GM19240 (cell line): ENCODE results near the gene ZNF629.
"Not testable (repeated sequence)": the region's sequence is repeated elsewhere in the genome, so short reads cannot be mapped to it uniquely, and the experiment has no call there.

Experiments used
- DNase-seq: peaks from one replicate; pipeline ENCODE4 v3.0.0; 2011; ENCODE audit warnings: low spot score; ENCODE audit not compliant: insufficient read length

The ZNF629 gene

DNA sequence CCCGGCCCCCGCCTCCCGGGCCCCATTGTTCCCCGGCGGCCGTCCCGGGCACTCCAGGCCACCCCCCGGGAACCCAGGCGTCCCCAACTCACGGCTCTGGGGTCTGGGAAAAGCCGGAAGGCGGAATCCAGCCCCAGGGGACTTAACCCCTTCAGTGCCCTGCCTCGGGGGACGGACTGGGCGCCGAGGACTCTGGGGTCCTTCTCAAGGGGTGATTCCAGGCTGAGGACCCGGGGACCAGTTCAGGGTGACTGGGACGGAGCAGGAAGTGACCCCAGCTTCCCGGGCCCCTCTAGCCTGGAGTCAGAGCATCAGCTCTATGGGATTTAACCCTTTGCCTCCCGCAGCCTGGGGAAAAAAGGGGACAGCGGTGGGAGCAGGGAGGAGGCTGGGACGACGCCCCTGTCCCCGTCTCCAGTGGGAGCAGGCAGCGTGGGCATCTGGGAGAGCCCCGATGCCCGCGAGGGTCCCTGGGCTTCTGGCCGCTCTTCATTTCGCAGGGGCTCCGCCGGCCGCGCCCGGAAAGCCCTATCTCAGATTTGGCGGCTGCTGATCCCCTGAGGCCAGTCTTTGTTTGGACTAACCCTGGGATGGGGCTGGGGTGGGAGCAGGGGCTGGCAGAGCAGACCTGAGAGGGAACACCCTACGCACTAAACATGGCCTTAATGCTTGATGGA, at the start of gene ZNF629:
TSS of gene ZNF629 (minus strand) at position 270 of the 677 bp plus-strand sequence. CDS start 2,723 bp downstream, outside the sequence.
- DNase-seq: no peak

DNA sequence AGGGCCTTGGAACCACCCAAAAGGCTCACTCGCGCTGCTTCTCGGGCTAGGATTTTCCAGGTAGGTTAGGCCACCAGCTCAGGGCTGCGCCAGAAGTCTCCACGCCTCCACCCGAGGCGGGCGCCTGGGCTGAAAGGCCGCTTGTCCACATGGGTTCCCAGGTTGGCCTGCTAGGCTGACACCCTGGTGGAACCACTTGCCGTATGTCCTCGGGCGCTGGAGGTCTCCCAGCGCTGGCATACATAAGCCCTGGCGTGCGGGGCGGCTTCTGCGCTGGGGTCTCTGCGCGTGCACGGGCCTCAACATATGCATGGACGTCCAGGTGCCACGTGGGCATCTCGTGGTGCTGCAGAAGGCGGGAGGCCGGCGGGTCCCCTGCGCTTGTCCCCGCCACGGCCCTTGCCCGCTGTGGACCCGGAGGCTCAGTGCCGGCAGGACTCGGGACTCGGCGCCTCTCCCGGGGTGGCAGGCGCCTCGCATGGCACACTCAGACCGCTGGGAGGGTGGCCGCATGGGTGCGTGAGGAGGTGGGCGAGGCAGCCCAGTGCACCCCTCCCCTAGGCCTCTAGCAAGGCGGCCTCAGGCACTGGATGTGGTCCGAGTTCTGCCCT, 47.2 kb upstream of the ZNF629 start:
- DNase-seq: no peak

DNA sequence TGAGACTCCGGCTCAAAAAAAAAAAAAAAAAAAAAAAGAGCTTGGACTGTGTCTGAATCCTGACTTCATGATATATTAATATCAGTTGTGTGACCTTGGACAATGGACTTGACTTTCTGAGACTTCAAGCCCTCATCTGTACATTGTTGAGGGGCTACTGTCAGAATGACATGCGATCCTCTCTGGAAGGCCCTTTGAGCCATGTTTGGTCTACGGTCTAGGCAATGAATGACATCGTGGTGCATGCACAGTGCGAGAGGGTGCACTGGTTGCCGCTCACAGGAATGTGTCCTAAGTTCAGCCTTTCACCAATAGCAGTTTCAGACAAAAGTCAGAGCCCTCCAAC, 43.0 kb upstream of the ZNF629 start:
- no peak for DNase-seq

DNA sequence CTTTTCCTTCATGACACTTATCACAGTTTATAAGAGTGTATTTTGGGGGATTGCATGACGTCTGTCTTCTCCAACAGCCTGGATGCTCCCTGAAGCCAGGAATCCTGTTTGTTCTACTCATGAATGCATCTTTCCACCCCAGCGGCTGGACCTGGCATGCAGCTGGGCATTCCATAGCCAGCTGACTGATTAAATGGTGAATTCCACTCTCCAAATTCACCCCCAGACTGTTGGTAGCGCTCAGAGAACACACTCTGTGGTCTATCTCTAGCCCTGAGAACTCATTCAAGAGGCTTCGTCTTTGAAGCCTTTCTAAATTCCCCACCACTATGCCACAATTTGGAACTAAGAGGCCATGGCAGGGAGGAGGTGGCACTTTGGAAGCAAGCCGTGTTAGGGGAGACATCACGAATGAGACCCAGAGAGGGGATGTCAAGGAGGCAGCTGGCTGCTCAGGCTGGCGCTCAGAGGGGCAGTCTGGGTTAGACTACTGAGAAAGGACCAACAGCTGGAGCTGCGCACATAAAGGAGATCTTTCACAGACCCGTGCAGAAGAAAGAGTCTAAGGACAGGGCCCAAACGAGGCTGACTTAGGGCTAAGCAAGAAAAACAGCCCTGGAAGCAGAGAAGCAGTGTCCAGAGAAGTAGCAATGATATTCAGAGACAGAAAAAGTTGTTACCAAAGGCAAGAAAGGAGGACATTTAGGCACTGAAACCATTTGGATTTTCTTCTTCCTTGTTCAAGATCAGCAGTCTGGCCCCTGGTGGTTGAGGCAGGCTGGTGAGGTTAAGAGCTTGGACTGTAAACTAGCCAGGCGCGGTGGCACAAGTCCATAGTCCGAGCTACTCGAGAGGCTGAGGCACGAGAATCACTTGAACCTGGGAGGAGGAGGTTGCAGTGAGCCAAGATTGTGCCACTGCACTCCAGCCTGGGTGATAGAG, 42.4 kb upstream of the ZNF629 start:
- no peak for DNase-seq

DNA sequence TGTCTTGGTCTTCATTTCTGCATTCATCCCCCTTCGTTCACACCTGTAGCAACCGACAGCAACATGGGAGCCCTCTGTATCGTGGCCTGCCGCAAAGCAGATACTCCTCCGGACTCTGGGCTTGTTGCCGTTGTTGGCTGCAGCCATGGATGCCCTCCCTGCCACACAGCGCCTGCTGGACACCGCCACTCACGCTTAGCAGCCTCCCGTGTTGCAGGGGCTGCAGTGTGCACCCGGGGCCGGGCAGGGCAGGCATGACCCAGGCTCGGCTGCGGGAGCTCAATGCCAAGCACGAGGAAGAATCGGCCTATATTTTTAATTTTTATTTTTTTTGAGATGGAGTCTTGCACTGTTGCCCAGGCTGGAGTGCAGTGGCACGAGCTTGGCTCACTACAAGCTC, 34.9 kb upstream of the ZNF629 start:
- no peak for DNase-seq

DNA sequence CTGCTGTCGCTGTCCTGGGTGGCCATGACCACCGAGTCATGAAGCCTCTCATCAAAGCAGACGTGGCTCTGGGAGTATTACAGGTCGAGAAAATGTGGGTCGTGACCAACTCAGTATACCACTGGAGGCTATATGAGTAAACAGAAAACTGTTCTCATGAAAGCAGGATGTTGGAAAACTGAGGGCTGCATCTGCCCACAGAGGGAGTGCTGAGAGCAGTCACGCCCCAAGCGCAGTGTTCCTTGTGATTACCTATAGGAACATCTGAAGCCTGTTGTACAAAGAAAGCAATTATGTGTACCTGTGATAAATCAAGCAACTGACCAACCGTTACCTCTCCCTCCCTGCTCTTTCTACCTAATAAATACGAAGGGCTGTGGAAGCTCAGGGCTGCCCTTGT, 34.4 kb upstream of the ZNF629 start:
- DNase-seq: not testable (repeated sequence)

DNA sequence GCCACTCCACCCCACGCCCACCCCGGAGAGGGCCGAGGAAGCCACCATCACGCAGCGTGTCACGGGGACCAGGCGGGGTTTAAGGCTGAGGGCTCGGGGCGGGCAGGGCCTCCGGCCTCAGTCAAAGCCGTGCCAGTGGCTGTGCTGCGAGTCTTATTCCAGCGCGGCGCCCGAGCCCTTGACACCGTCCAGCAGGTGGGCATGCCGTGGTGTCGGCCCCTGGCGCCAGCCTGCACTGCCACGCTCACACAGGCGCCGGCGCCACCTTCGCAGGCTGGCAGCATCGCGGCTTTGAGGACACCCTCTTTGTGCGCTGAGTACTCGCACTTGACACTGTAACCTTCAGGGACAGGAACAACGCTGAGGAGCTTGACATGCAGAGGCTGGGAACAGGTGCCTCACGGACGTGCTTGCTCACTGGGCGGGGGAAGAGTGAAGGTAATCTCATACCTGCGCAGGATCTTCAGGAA, 34.0 kb upstream of the ZNF629 start:
- no peak for DNase-seq

DNA sequence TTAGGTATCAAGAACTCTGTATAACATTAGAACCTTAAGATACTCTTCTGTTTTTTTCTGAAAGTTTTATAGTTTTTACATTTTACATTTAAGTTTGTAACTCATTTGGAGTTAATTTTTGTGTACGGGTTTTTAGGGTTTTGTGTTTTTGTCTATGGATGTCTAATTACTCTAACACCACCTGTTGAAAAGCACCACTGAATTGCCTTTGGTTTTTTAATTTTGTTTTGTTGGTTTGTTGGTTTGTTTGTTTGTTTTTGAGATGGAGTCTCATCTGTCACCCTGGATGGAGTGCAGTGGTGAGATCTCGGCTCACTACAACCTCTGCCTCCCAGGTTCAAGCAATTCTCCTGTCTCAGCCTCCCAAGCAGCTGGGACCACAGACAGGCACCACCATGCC, 29.8 kb upstream of the ZNF629 start:
- DNase-seq: no peak

DNA sequence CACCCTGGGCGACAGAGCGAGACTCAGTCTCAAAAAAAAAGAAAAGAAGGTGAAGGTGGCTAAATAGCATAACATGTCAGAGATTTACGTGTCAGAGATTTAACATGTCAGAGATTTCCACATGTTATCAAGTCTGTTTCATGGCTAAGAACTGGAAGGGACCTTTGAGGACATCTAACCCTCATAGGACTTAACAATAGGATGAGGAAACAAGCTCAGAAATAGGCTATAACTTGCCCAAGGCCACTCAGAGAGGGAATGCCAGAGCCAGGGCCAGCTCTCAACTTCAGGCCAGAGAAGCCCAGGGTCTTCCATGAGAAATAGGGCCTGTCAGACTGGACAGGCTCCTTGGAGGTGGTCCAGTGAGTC, 26.8 kb upstream of the ZNF629 start:
- no peak for DNase-seq

DNA sequence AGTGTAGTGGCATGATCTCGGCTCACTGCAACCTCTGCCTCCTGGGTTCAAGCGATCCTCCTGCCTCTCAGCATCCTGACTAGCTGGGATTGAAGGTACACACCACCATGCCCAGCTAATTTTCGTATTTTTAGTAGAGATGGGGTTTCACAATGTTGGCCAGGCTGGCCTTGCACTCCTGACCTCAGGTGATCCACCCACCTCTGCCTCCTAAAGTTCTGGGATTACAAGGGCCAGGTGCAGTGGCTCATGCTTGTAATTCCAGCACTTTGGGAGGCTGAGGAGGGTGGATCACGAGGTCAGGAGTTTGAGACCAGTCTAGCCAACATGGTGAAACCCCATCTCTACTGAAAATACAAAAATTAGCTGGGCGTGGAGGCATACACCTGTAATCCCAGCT, 22.7 kb upstream of the ZNF629 start:
- DNase-seq: not testable (repeated sequence)

DNA sequence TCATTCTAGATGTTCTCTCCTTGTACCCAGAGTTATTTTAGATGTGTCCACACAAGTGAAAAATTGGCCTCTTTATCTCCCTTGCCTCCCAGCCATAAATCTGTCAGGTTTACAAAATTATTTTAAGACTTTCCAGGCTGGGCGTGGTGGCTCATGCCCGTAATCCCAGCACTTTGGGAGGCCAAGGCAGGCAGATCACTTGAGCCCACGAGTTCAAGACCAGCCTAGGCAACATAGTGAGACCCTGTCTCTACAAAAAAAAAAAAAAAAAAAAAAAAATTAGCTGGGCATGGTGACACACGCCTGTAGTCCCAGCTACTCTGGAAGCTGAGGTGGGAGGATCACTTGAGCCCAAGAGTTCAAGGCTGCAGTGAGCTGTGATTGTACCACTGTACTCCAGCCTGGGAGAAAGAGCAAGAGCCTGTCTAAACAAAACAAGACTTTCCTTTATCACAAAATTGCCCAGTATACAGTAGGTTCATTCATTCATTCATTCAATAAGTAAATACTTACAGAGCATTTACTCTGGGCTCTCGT, 22.0 kb upstream of the ZNF629 start:
- not testable (repeated sequence) for DNase-seq

DNA sequence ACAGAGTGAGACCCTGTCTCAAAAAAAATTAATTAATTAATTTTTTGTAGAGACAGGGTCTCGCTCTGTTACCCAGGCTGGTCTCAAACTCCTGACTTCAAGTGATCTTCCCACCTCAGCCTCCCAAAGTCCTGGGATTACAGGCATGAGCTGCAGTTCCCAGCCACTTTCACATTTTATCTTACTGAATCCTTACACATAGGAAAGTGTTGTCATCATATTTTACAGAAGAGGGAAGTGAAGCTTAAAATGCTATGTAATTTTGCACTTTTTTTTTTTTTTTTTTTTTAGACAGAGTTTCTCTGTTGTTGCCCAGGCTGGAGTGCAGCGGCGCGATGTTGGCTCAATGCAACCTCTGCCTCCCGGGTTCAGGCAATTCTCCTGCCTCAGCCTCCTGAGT, 21.1 kb upstream of the ZNF629 start:
- DNase-seq: no peak

DNA sequence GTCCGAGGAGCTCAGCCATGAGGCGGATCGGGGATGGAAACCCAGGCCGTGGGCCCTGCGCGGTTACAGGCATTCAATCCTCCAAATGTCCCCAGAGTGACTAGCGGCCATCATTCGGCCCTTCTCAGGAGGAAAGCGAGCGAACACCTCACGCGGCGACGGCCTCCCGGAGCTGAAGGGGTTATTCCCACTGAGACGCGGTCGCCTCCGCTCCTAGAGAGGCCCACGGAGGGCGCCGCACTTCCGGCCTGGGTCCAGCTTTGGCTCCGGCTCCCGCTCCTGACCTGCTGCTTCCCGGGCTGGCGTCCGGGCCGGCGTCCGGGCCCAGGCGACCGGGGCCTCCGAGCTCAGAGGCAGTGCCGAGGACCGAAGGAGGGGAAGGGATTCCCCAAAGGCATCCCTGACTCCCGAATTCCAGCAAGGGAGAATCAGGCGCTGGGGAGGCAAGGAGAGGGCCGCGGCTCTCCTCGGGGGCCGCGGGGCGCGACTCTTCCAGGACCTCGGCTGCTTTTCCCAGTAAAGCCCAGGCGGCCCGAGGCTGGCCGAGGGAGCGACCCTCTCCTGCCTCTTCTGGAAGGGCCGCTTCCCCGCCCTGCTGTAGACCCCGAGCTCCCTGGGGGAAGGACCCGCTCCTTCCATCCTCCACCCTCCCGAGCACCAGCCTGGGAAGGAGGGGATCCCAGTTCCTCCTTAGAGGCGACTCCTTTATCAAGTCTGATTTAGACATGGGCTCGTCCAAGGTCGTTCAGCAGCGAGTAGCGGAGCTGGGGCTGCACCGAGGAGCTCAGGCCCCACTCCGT, 18.6 kb upstream of the ZNF629 start:
- no peak for DNase-seq

DNA sequence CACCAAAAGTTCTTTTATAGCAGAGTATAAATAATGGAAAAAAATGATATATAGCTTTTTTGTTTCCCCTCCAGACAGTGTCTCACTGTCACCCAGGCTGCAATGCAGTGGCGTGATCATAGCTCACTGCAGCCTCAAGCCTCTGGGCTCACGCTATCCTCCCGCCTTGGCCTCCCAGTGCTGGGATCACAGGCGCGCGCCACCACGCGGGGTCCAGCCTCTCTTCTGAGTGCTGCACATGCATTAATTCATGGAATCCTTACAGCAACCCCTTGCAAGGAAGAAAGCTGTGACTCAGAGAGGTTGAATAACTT, 18.0 kb upstream of the ZNF629 start:
- DNase-seq: no peak

DNA sequence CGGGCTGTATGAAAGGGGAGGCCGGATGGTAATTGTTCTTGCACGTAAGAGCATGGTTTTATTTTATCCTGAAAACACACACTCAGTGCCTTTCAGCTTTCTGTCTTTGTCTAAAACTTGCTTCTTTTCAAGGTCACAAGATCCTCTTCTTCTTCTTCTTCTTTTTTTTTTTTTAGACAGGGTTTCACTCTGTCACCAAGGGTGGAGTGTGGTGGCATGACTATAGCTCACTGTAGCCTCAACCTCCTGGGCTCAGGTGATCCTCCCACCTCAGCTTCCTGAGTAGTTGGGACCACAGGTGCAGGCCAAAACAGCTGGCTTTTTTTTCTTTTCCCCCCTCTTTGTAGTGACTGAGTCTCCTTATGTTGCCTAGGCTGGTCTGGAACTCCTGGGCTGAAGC, 15.9 kb upstream of the ZNF629 start:
- DNase-seq: no peak

DNA sequence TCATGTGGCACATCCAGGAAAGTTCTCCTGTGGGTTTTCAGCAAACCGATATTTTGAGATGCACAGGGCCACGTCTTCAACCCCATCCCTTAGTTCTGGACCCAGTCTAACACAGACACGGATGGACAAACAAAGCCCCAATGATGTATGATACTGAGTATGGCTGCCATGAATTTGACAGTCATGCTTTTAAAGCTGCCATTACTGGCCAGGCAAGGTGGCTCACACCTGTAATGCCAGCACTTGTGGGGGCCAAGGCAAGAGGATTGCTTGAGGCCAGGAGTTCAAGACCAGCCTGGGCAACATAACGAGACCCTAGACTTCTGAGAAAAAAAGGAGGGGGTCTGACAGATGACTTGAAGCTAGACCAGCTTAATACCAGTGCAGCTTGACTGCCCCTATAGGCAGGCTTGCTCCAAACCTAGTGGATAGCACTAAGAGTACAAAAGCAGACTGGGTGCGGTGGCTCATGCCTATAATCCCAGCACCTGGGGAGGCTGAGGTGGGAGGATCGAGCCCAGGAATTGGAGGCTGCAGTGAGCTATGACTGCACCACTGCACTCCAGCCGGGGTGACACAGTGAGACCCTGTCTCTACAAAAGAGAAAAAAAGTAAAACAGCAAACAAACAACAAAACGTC, 10.8 kb upstream of the ZNF629 start:
- no peak for DNase-seq

DNA sequence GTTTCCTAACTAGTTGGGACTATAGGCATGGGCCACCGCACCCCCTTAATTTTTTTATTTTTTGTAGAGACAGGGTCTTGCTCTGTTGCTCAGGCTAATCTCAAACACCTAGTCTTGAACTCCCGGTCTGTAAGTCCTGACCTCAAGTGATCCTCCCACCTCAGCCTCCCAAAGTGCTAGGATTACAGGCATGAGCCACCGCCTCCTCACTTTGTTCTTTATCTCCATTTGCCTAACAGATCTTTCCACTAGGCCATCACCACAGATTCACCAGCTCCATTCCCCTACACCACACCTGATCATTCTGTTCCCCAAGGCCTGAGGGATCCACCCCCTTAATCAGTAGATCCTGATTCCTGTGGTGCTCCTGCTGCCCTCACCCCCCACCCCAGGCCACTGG, 7.6 kb upstream of the ZNF629 start:
- DNase-seq: no peak

DNA sequence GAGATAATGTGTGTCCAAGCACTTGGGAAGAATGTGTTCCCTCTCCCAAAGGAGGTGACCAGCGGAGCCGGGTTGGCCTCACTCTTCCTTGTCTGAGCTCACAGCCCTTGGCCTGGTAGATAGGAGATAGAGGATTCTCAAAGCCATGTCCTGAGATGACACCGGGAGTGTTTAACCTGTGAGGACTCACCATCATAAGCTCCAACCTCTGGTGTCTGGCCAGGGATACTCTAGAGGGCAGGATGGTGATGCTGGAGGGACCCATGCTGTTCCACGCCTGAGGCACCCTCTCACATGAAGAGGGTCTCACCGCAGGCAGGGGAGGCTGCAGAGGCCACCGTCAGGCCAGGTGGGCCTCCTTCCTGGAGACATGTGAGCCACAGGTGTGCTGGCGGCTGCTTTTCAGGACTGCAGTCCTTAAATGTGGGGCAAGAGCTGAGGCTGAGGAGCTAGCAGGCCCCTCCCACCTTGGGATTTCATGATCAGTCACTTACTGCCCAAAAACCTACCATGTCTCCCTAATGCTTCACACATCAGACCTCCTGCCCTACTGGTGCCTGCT, 6.6 kb upstream of the ZNF629 start:
- DNase-seq: no peak

DNA sequence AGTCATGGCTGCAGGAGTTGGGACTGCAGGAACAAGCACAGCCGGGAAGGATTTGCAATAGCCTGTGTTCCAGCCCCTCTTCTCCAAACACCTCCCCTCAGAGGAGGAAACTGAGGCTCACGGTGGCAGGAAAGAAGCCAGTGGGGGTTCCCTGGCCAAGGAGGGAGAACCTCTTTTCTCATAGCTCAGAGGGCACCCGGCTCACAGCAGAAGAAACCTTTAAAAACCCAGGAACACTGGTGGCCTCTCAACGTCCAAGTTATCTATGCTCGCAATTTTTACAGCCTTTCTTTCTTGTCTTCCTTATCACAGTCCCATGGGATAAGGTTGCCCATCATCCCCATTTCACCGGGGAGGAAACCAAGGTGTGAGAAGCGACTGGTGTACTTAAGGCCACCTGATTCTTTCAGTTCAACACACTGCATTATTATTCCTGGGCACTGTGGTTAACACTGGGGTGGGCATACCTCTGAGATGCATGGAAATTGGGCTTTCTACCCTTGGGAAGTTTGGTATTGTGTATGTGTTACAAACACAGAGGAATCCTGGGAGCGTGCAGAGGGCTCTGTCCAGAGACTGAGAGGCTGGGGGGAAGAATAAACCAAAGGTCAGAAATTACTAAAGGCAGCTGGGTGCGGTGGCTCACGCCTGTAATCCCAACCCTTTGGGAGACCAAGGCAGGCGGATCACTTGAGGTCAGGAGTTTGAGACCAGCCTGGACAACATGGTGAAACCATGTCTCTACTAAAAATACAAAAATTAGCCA, 791 bp upstream of the ZNF629 start:
- no peak for DNase-seq
